GM12891 (cell line): Measurements from ENCODE around the gene HS3ST4.
"Not testable (repeated sequence)": the region's sequence is repeated elsewhere in the genome, so short reads cannot be mapped to it uniquely, and the experiment has no call there.

Experiments used
- POLR2A ChIP-seq: IDR thresholded peaks from 2 replicates; pipeline ENCODE4 v1.6.1; 2011; ENCODE audit warnings: low read depth, low read length, control low read depth
- SPI1 ChIP-seq: IDR thresholded peaks from 2 replicates; pipeline ENCODE4 v1.6.1; 2011; ENCODE audit warnings: low read depth, low read length, control low read depth

DNA sequence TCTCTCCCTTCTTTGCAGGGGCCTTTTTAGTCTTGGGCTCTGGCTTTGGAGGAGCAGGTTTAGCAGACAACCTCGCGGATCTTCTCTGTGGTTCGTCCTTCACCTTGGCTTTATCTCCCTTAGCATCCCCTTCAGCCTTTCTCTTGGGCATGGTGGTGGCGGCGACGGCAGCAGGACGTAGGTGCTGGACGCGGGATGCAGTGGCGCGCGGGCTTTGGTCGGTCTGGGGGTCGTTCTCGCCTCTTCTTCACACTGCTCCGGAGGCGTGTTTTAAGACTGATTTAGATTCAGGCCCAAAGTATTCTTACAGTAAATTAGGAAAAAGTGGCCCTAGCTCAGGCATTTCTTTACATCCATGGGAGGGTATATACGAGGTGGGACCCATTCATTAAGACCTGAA lies 340.9 kb downstream of the HS3ST4 start:
- not testable (repeated sequence) for TF ChIP-seq POLR2A, SPI1
